GM23338 (cell line): Measurements from ENCODE around the gene KAT6B. TPM values are rescaled to one million over a fixed set of nuclear protein-coding genes. Genes with fewer than 3 reads are reported as not detected.

Experiments
- ATAC-seq: fragments of 200-7000 bp; cut with Tn5 transposase; 3 replicates; pipeline ENCODE4 v1.9.1; 2020
- DNase-seq: peaks from one replicate; pipeline ENCODE4 v3.0.0-alpha.2; 2015; ENCODE audit warnings: low spot score
- H2AFZ ChIP-seq: fragments of 200-600 bp; sonication (generic); 2 replicates; pipeline ENCODE4 v1.8.0; 2016; ENCODE audit warnings: antibody characterized with exemption, mild to moderate bottlenecking, moderate library complexity
- H3F3A ChIP-seq: fragments of 200-600 bp; sonication (generic); replicated peaks from 2 replicates; pipeline ENCODE4 v1.8.0; 2017; ENCODE audit warnings: antibody characterized with exemption, mixed run types, low read depth
- H3K27ac ChIP-seq: fragments of 200-600 bp; sonication (generic); 2 replicates; pipeline ENCODE4 v1.6.1; 2016; ENCODE audit warnings: low read depth
- H3K27me3 ChIP-seq: fragments of 200-600 bp; sonication (generic); 2 replicates; pipeline ENCODE4 v1.8.0; 2016; ENCODE audit warnings: mild to moderate bottlenecking, mixed run types, moderate library complexity; ENCODE audit not compliant: insufficient read depth
- H3K36me3 ChIP-seq: fragments of 200-600 bp; sonication (generic); 2 replicates; pipeline ENCODE4 v1.8.0; 2016; ENCODE audit warnings: mild to moderate bottlenecking; ENCODE audit not compliant: insufficient read depth
- H3K4me1 ChIP-seq: fragments of 200-600 bp; sonication (generic); 2 replicates; pipeline ENCODE4 v1.8.0; 2016; ENCODE audit warnings: mild to moderate bottlenecking, moderate library complexity; ENCODE audit not compliant: insufficient read depth
- H3K4me2 ChIP-seq: fragments of 200-600 bp; sonication (generic); 2 replicates; pipeline ENCODE4 v1.7.1; 2017; ENCODE audit warnings: mixed run types
- H3K4me3 ChIP-seq: fragments of 200-600 bp; sonication (generic); 2 replicates; pipeline ENCODE4 v1.6.1; 2016; ENCODE audit warnings: mixed run types
- H3K79me2 ChIP-seq: fragments of 200-600 bp; sonication (generic); replicated peaks from 2 replicates; pipeline ENCODE4 v1.8.0; 2017; ENCODE audit warnings: mild to moderate bottlenecking; ENCODE audit not compliant: insufficient read depth
- H3K9me2 ChIP-seq: fragments of 200-600 bp; sonication (generic); 2 replicates; pipeline ENCODE4 v1.8.0; 2017; ENCODE audit not compliant: insufficient read depth
- H4K20me1 ChIP-seq: fragments of 200-600 bp; sonication (generic); replicated peaks from 2 replicates; pipeline ENCODE4 v1.8.0; 2017; ENCODE audit warnings: mild to moderate bottlenecking; ENCODE audit not compliant: insufficient read depth
- H3K27ac Mint-ChIP-seq: 2 replicates; pipeline ENCODE4 v1.8.0; 2020; ENCODE audit warnings: inconsistent platforms, mild to moderate bottlenecking, moderate library complexity, mixed read lengths
- H3K27me3 Mint-ChIP-seq: 3 replicates; pipeline ENCODE4 v1.8.0; 2022; ENCODE audit warnings: low read depth, mild to moderate bottlenecking, moderate library complexity, mixed read lengths, inconsistent platforms; ENCODE audit not compliant: insufficient read depth, poor library complexity
- H3K36me3 Mint-ChIP-seq: 3 replicates; pipeline ENCODE4 v1.8.0; 2021; ENCODE audit warnings: low read depth, mild to moderate bottlenecking, inconsistent platforms, moderate library complexity, mixed read lengths
- H3K4me1 Mint-ChIP-seq: 3 replicates; pipeline ENCODE4 v1.8.0; 2020; ENCODE audit warnings: mild to moderate bottlenecking, inconsistent platforms, mixed read lengths
- H3K4me3 Mint-ChIP-seq: 3 replicates; pipeline ENCODE4 v1.8.0; 2021; ENCODE audit warnings: moderate library complexity, mild to moderate bottlenecking, inconsistent platforms, mixed read lengths
- H3K9me3 Mint-ChIP-seq: 3 replicates; pipeline ENCODE4 v1.8.0; 2020; ENCODE audit warnings: moderate library complexity, mild to moderate bottlenecking, inconsistent platforms, mixed read lengths
- CREB1 ChIP-seq: fragments of 250-450 bp; sonication (Bioruptor Pico); IDR thresholded peaks from 2 replicates; pipeline ENCODE4 v1.5.0; 2020; ENCODE audit warnings: low read depth, mild to moderate bottlenecking, moderate library complexity
- EZH2 ChIP-seq: fragments of 200-600 bp; sonication (generic); IDR thresholded peaks from one replicate; pipeline ENCODE4 v1.8.0; 2017; ENCODE audit warnings: antibody characterized with exemption, mild to moderate bottlenecking, low read depth; ENCODE audit not compliant: unreplicated experiment
- EZH2phosphoT487 ChIP-seq: fragments of 200-600 bp; sonication (generic); IDR thresholded peaks from one replicate; pipeline ENCODE4 v1.8.1; 2018; ENCODE audit warnings: antibody characterized with exemption; ENCODE audit not compliant: unreplicated experiment
- JUNB ChIP-seq: IDR thresholded peaks from one replicate; pipeline ENCODE4 v1.6.1; 2016; ENCODE audit warnings: antibody characterized with exemption; ENCODE audit not compliant: unreplicated experiment
- NANOG ChIP-seq: IDR thresholded peaks from 2 replicates; pipeline ENCODE4 v1.6.1; 2016; ENCODE audit warnings: antibody characterized with exemption, borderline replicate concordance
- POLR2AphosphoS5 ChIP-seq: IDR thresholded peaks from 2 replicates; pipeline ENCODE4 v1.6.1; 2016; ENCODE audit warnings: antibody characterized with exemption, low read depth
- STAT1 ChIP-seq: IDR thresholded peaks from one replicate; pipeline ENCODE4 v1.6.1; 2016; ENCODE audit warnings: antibody characterized with exemption; ENCODE audit not compliant: unreplicated experiment
- ZNF114 ChIP-seq: fragments of 250-450 bp; sonication (Bioruptor Pico); IDR thresholded peaks from 2 replicates; pipeline ENCODE4 v1.5.0; 2020; ENCODE audit warnings: mild to moderate bottlenecking, moderate library complexity
- ZNF331 ChIP-seq: fragments of 250-450 bp; sonication (Bioruptor Pico); IDR thresholded peaks from 2 replicates; pipeline ENCODE4 v1.5.0; 2020; ENCODE audit warnings: low read depth, mild to moderate bottlenecking, moderate library complexity
- polyA plus RNA-seq: library from polyadenylated mRNA; unstranded; fragments of >200 nt; fragmentation: Nextera tagmentation; extraction: Ambion mirVana; gene quantifications from 2 replicates; pipeline ENCODE4 v1.2.1, GENCODE V29; 2016
- total RNA-seq: library from RNA; depleted of rRNA; stranded (reverse); fragments of >200 nt; shearing (Covaris generic); gene quantifications from 2 replicates; pipeline ENCODE4 v1.2.3, GENCODE V29; 2014
- TF ChIP-seq, protein P1 (sequence below): fragments of 250-450 bp; sonication (Bioruptor Pico); IDR thresholded peaks from 2 replicates; pipeline ENCODE4 v1.5.0; 2020; ENCODE audit warnings: mild to moderate bottlenecking, moderate library complexity
- TF ChIP-seq, protein P2 (sequence below): IDR thresholded peaks from one replicate; pipeline ENCODE4 v1.6.1; 2018; ENCODE audit warnings: antibody characterized with exemption; ENCODE audit not compliant: unreplicated experiment
- TF ChIP-seq, protein P3 (sequence below), 2 experiments: fragments of 200-600 bp in 1 of 2; sonication (generic) in 1 of 2; conservative IDR thresholded peaks; 2 replicates each; pipeline versions ENCODE4 v1.5.1 to v1.6.1; 2016 to 2017; ENCODE audit warnings: antibody characterized with exemption in 2 of 2, low read depth in 2 of 2, mild to moderate bottlenecking in 2 of 2, moderate library complexity in 1 of 2
- TF ChIP-seq, protein P4 (sequence below): IDR thresholded peaks from 2 replicates; pipeline ENCODE4 v1.6.1; 2016; ENCODE audit warnings: antibody characterized with exemption

The KAT6B gene
- total and polyA plus RNA-seq, 2 experiments from 2014 or later = 21.3 to 31.4 TPM

DNA sequence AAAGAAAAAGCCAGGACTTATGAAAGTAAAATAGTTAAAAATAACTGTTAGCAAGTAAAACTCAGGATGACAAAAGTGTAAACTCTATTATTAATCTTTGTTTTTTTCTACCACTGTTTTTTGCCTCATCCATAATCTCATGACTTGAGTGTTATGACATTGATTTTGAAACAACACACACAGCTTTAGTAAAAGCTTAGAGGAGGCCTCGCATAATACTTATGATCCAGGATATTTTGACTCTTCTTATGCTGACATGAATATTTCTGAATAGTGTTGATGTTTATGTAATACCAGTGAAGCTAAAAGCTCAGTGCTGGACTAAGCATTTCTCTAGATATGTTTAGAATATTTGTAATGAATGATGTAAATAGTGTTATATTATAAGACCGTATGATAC, 10.5 kb downstream of the KAT6B start:
- no peaks in the 10 kb centered on the region for H3K9me2 ChIP-seq
- no peak overlapping the region for H2AFZ ChIP-seq
- no peaks in the 10 kb centered on the region for H3K27me3 ChIP-seq
- H3K4me1 ChIP-seq = peaks cover 8% of the 10 kb centered on the region; the same call in 1 of the 2 replicates
- H3K27ac ChIP-seq = no peak overlapping the region
- no peak overlapping the region for H3K27ac Mint-ChIP-seq
- H3K4me1 Mint-ChIP-seq = peaks cover 19% of the 10 kb centered on the region
- H3K4me2 ChIP-seq = no peak overlapping the region
- TF ChIP-seq CREB1 (CRISPR knock-in tag) (no peak), ZNF114 (no peak), NANOG (no peak), EZH2phosphoT487 (no peak), JUNB (no peak), STAT1 (no peak), POLR2AphosphoS5 (no peak), EZH2 (no peak), ZNF331 (CRISPR knock-in tag) (no peak)
- TF ChIP-seq, protein P1, sequence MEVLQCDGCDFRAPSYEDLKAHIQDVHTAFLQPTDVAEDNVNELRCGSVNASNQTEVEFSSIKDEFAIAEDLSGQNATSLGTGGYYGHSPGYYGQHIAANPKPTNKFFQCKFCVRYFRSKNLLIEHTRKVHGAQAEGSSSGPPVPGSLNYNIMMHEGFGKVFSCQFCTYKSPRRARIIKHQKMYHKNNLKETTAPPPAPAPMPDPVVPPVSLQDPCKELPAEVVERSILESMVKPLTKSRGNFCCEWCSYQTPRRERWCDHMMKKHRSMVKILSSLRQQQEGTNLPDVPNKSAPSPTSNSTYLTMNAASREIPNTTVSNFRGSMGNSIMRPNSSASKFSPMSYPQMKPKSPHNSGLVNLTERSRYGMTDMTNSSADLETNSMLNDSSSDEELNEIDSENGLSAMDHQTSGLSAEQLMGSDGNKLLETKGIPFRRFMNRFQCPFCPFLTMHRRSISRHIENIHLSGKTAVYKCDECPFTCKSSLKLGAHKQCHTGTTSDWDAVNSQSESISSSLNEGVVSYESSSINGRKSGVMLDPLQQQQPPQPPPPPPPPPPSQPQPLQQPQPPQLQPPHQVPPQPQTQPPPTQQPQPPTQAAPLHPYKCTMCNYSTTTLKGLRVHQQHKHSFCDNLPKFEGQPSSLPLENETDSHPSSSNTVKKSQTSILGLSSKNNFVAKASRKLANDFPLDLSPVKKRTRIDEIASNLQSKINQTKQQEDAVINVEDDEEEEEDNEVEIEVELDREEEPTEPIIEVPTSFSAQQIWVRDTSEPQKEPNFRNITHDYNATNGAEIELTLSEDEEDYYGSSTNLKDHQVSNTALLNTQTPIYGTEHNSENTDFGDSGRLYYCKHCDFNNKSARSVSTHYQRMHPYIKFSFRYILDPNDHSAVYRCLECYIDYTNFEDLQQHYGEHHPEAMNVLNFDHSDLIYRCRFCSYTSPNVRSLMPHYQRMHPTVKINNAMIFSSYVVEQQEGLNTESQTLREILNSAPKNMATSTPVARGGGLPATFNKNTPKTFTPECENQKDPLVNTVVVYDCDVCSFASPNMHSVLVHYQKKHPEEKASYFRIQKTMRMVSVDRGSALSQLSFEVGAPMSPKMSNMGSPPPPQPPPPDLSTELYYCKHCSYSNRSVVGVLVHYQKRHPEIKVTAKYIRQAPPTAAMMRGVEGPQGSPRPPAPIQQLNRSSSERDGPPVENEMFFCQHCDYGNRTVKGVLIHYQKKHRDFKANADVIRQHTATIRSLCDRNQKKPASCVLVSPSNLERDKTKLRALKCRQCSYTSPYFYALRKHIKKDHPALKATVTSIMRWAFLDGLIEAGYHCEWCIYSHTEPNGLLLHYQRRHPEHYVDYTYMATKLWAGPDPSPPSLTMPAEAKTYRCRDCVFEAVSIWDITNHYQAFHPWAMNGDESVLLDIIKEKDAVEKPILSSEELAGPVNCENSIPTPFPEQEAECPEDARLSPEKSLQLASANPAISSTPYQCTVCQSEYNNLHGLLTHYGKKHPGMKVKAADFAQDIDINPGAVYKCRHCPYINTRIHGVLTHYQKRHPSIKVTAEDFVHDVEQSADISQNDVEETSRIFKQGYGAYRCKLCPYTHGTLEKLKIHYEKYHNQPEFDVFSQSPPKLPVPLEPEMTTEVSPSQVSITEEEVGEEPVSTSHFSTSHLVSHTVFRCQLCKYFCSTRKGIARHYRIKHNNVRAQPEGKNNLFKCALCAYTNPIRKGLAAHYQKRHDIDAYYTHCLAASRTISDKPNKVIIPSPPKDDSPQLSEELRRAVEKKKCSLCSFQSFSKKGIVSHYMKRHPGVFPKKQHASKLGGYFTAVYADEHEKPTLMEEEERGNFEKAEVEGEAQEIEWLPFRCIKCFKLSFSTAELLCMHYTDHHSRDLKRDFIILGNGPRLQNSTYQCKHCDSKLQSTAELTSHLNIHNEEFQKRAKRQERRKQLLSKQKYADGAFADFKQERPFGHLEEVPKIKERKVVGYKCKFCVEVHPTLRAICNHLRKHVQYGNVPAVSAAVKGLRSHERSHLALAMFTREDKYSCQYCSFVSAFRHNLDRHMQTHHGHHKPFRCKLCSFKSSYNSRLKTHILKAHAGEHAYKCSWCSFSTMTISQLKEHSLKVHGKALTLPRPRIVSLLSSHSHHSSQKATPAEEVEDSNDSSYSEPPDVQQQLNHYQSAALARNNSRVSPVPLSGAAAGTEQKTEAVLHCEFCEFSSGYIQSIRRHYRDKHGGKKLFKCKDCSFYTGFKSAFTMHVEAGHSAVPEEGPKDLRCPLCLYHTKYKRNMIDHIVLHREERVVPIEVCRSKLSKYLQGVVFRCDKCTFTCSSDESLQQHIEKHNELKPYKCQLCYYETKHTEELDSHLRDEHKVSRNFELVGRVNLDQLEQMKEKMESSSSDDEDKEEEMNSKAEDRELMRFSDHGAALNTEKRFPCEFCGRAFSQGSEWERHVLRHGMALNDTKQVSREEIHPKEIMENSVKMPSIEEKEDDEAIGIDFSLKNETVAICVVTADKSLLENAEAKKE (CRISPR knock-in tag) = no peak
- TF ChIP-seq, protein P2, sequence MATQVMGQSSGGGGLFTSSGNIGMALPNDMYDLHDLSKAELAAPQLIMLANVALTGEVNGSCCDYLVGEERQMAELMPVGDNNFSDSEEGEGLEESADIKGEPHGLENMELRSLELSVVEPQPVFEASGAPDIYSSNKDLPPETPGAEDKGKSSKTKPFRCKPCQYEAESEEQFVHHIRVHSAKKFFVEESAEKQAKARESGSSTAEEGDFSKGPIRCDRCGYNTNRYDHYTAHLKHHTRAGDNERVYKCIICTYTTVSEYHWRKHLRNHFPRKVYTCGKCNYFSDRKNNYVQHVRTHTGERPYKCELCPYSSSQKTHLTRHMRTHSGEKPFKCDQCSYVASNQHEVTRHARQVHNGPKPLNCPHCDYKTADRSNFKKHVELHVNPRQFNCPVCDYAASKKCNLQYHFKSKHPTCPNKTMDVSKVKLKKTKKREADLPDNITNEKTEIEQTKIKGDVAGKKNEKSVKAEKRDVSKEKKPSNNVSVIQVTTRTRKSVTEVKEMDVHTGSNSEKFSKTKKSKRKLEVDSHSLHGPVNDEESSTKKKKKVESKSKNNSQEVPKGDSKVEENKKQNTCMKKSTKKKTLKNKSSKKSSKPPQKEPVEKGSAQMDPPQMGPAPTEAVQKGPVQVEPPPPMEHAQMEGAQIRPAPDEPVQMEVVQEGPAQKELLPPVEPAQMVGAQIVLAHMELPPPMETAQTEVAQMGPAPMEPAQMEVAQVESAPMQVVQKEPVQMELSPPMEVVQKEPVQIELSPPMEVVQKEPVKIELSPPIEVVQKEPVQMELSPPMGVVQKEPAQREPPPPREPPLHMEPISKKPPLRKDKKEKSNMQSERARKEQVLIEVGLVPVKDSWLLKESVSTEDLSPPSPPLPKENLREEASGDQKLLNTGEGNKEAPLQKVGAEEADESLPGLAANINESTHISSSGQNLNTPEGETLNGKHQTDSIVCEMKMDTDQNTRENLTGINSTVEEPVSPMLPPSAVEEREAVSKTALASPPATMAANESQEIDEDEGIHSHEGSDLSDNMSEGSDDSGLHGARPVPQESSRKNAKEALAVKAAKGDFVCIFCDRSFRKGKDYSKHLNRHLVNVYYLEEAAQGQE = no peak
- TF ChIP-seq, protein P3, sequence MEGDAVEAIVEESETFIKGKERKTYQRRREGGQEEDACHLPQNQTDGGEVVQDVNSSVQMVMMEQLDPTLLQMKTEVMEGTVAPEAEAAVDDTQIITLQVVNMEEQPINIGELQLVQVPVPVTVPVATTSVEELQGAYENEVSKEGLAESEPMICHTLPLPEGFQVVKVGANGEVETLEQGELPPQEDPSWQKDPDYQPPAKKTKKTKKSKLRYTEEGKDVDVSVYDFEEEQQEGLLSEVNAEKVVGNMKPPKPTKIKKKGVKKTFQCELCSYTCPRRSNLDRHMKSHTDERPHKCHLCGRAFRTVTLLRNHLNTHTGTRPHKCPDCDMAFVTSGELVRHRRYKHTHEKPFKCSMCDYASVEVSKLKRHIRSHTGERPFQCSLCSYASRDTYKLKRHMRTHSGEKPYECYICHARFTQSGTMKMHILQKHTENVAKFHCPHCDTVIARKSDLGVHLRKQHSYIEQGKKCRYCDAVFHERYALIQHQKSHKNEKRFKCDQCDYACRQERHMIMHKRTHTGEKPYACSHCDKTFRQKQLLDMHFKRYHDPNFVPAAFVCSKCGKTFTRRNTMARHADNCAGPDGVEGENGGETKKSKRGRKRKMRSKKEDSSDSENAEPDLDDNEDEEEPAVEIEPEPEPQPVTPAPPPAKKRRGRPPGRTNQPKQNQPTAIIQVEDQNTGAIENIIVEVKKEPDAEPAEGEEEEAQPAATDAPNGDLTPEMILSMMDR (conservative IDR thresholded peaks at IDR 0.05; ENCODE audit: low read depth in 2 of 2) = no peak
- TF ChIP-seq, protein P4, sequence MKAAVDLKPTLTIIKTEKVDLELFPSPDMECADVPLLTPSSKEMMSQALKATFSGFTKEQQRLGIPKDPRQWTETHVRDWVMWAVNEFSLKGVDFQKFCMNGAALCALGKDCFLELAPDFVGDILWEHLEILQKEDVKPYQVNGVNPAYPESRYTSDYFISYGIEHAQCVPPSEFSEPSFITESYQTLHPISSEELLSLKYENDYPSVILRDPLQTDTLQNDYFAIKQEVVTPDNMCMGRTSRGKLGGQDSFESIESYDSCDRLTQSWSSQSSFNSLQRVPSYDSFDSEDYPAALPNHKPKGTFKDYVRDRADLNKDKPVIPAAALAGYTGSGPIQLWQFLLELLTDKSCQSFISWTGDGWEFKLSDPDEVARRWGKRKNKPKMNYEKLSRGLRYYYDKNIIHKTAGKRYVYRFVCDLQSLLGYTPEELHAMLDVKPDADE = no peak
- DNase-seq (no peak), ATAC-seq (no peak)
- no peak overlapping the region for H3K4me3 Mint-ChIP-seq
- H3F3A ChIP-seq = no peaks in the 10 kb centered on the region
- peaks cover 98% of the 10 kb centered on the region for H3K79me2 ChIP-seq
- H3K27me3 Mint-ChIP-seq = peaks cover 2% of the 10 kb centered on the region
- H3K4me3 ChIP-seq = no peak overlapping the region
- H3K36me3 ChIP-seq = no peaks in the 10 kb centered on the region
- no peaks in the 10 kb centered on the region for H3K9me3 Mint-ChIP-seq
- H4K20me1 ChIP-seq = peaks cover 20% of the 10 kb centered on the region
- peaks cover 13% of the 10 kb centered on the region; the same call in 2 of the 3 replicates for H3K36me3 Mint-ChIP-seq
